Measurements from ENCODE around the gene SEMA4F. TPM values are rescaled to one million over a fixed set of nuclear protein-coding genes. Genes with fewer than 3 reads are reported as not detected.
A peak's percentile ranks its signal among the peaks of the same experiment; 100 is the strongest.

The SEMA4F gene
- polyA plus RNA-seq, 2 of the 4 experiments (the other 2 are of a cell fraction), result 8.5 to 9.3 TPM

GRCh38 chr2:74706741-74707140 is 52.7 kb downstream of the SEMA4F start:
- POLR2A ChIA-PET, result no interaction called here
- no peak overlapping the region for H3K4me3 ChIP-seq
- no peak for FAIRE-seq
- no peak for ATAC-seq
- TF ChIP-seq FOXS1 (CRISPR knock-in tag; IDR thresholded peaks at IDR 0.05) (no peak), RNF2 (IDR thresholded peaks at IDR 0.05; ENCODE audit: borderline replicate concordance, low read depth) (no peak), BHLHE40 (IDR thresholded peaks at IDR 0.05; ENCODE audit: low read depth, low read length) (no peak), HMGXB4 (CRISPR knock-in tag; IDR thresholded peaks at IDR 0.05; ENCODE audit: borderline replicate concordance) (no peak), JUNB (IDR thresholded peaks at IDR 0.05) (no peak)
- no peak overlapping the region for H3K27ac ChIP-seq
- DNase-seq (ENCODE audit: low read depth in 1 of 2, low spot score in 1 of 2), result no peak
- CTCF ChIA-PET, result interaction anchor here (1.2 to 13.5 kb wide), 2 partner anchors 8 to 170 kb away, joined by 9 to 120 read pairs; no protein-coding TSS in a partner anchor
- H3K9me3 ChIP-seq, result no peaks in the 10 kb centered on the region
- no peaks in the 10 kb centered on the region for H3K4me1 ChIP-seq
- H3K4me2 ChIP-seq, result no peak overlapping the region

- WGBS (ENCODE audit: missing lambda C conversion rate), result 48% methylated on average over 3 of the region's 3 CpGs
- FAIRE-seq, result no peak
Observed at GRCh38 chr2:74707837-74708236, 53.8 kb downstream of the SEMA4F start.

DNA sequence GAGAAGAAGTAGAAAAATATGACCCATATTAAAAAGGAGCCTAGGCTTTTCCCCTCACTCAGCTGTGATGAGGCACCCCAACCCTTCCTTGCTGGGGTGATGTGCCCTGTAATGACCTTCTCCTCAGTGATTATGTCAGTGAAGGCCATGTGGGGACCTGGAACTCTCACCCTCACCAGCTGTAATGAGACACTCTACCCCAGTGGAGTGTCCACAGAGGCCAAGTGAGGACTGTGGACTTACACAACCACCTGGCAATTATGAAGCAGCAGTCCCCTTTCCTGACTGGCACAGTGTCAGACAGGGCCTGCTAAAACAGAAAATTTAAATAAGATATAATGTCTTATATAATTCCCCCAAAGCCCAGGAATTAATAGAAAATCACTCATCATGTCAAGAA is 54.2 kb downstream of the SEMA4F start:
- no peak for ATAC-seq
- POLR2A ChIA-PET, result no interaction called here
- TF ChIP-seq FOXS1 (CRISPR knock-in tag; IDR thresholded peaks at IDR 0.05) (no peak), FOSB (CRISPR knock-in tag; IDR thresholded peaks at IDR 0.05) (no peak), ZFP36 (IDR thresholded peaks at IDR 0.05; ENCODE audit: borderline replicate concordance, partially characterized antibody) (no peak), CHD2 (IDR thresholded peaks at IDR 0.05; ENCODE audit: low read length, partially characterized antibody) (no peak), BHLHE40 (IDR thresholded peaks at IDR 0.05; ENCODE audit: low read depth, low read length) (no peak), EP300 (IDR thresholded peaks at IDR 0.05) (no peak), HDAC2 (IDR thresholded peaks at IDR 0.05) (no peak), RCOR1 (IDR thresholded peaks at IDR 0.05; ENCODE audit: low read depth, low read length) (no peak), RNF2 (IDR thresholded peaks at IDR 0.05; ENCODE audit: borderline replicate concordance, low read depth) (no peak)
- TF ChIP-seq, protein P1, sequence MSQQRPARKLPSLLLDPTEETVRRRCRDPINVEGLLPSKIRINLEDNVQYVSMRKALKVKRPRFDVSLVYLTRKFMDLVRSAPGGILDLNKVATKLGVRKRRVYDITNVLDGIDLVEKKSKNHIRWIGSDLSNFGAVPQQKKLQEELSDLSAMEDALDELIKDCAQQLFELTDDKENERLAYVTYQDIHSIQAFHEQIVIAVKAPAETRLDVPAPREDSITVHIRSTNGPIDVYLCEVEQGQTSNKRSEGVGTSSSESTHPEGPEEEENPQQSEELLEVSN (IDR thresholded peaks at IDR 0.05; ENCODE audit: borderline replicate concordance, low read depth), result no peak
- Histone ChIP-seq H3K27ac (no peak overlapping the region), H3K4me1 (no peaks in the 10 kb centered on the region), H3K4me2 (no peak overlapping the region), H3K4me3 (no peak overlapping the region), H3K9me3 (no peaks in the 10 kb centered on the region)
- FAIRE-seq, result no peak
- no peak for DNase-seq (ENCODE audit: low read depth in 1 of 2, low spot score in 1 of 2)
- CTCF ChIA-PET, result interaction anchor here (1.2 to 3.5 kb wide), 3 partner anchors 18 to 170 kb away, joined by 3 to 16 read pairs (median 5); no protein-coding TSS in a partner anchor

More at GRCh38 chr2:74707837-74708236, 53.8 kb downstream of the SEMA4F start:
- ChIA-PET POLR2A (no interaction called here), CTCF (interaction anchor here (2.1 to 3.5 kb wide), 2 partner anchors 17 to 168 kb away, joined by 5 to 16 read pairs; no protein-coding TSS in a partner anchor)
- Histone ChIP-seq H3K4me3 (no peak overlapping the region), H3K4me1 (no peaks in the 10 kb centered on the region), H3K4me2 (no peak overlapping the region), H3K27ac (no peak overlapping the region), H3K9me3 (no peaks in the 10 kb centered on the region)
- TF ChIP-seq POLR2A (IDR thresholded peaks at IDR 0.05; ENCODE audit: low read length) (no peak), ESRRA (IDR thresholded peaks at IDR 0.05; ENCODE audit: borderline replicate concordance, low read length) (no peak), SREBF2 (IDR thresholded peaks at IDR 0.05) (no peak), RARB (CRISPR knock-in tag; IDR thresholded peaks at IDR 0.05) (no peak)
- ATAC-seq, result no peak
- DNase-seq (ENCODE audit: low read depth in 1 of 2, low spot score in 1 of 2), result no peak

GRCh38 chr2:74708883-74709282 is 54.8 kb downstream of the SEMA4F start:
- no peak for ATAC-seq

More at GRCh38 chr2:74708883-74709282, 54.8 kb downstream of the SEMA4F start:
- Histone ChIP-seq H3K27ac (no peak overlapping the region), H3K4me2 (no peak overlapping the region), H3K4me1 (no peaks in the 10 kb centered on the region), H3K9me3 (no peaks in the 10 kb centered on the region), H3K4me3 (no peak overlapping the region)
- no peak for DNase-seq (ENCODE audit: low read depth in 1 of 2, low spot score in 1 of 2)
- no peak for FAIRE-seq
- CTCF ChIA-PET, result interaction anchor here (0.7 to 3.5 kb wide), 5 partner anchors 8 to 169 kb away, joined by 3 to 16 read pairs (median 3); no protein-coding TSS in a partner anchor
- 81% methylated on average over 4 of the region's 4 CpGs for WGBS (ENCODE audit: missing lambda C conversion rate)
- POLR2A ChIA-PET, result no interaction called here
- TF ChIP-seq BCL3 (IDR thresholded peaks at IDR 0.05) (no peak), CEBPB (IDR thresholded peaks at IDR 0.05) (peak in 1 of 2 experiments; percentile 26; a peak in 1 of 4 replicates)
